Aortic smooth muscle cell (primary cell): ENCODE data around the gene CS. TPM values are rescaled to one million over a fixed set of nuclear protein-coding genes. Genes with fewer than 3 reads are reported as not detected.

Experiments
- total RNA-seq: library from RNA; depleted of rRNA; stranded (reverse); fragments of >200 nt; gene quantifications from 2 replicates; pipeline ENCODE4 v1.2.3, GENCODE V29; 2014

Gene CS
- total RNA-seq = 82.7 and 94.0 TPM in 2 replicates

GRCh38 chr12:56299853-56300643 lies at the start of gene CS:
CS (minus strand) TSS chr12:56300330; CDS start chr12:56300201, 129 bp downstream.

GRCh38 chr12:56338308-56339157 lies 38.4 kb upstream of the CS start, which contains the start of gene IL23A:
IL23A (plus strand) TSS chr12:56338884; CDS start chr12:56339045, 161 bp downstream.

GRCh38 chr12:56333679-56334489 lies 33.8 kb upstream of the CS start, which contains the start of gene PAN2:
PAN2 (minus strand) TSS chr12:56334000; CDS start chr12:56333094, 906 bp downstream.

GRCh38 chr12:56315622-56316473 lies 15.7 kb upstream of the CS start, which contains the start of gene CNPY2:
CNPY2 (minus strand) TSS chr12:56315988; CDS start chr12:56315217, 771 bp downstream.

GRCh38 chr12:56266693-56267442 lies 33.3 kb downstream of the CS start, which contains the start of gene COQ10A:
COQ10A (plus strand) TSS chr12:56266942; CDS start chr12:56267119, 177 bp downstream.

GRCh38 chr12:56258068-56258819 lies 41.9 kb downstream of the CS start, which contains the start of gene ANKRD52:
ANKRD52 (minus strand) TSS chr12:56258384; CDS start chr12:56258269, 115 bp downstream.

GRCh38 chr12:56229916-56230431 lies 70.2 kb downstream of the CS start, which contains the start of gene SLC39A5:
SLC39A5 (plus strand) TSS chr12:56230051; CDS start chr12:56231275, 1,224 bp downstream.

GRCh38 chr12:56224102-56224701 lies 75.9 kb downstream of the CS start, which contains the start of gene NABP2:
NABP2 (plus strand) TSS chr12:56224342; CDS start chr12:56224857, 515 bp downstream.

GRCh38 chr12:56221757-56222530 lies 78.2 kb downstream of the CS start, which contains the start of gene RNF41:
RNF41 (minus strand) TSS chr12:56221922; CDS start chr12:56214047, 7,875 bp downstream.

Other genes with a start within 250 kb of the CS start
- 0.19 and 3.6 TPM in 2 replicates for gene ERBB3, start 220.2 kb downstream of the CS start, total RNA-seq
- 129 and 141 TPM in 2 replicates for gene PA2G4, start 195.8 kb downstream of the CS start, total RNA-seq
- gene RPL41, start 183.7 kb downstream of the CS start, total RNA-seq = 3,729 and 3,955 TPM in 2 replicates
- gene ZC3H10, start 182.1 kb downstream of the CS start, total RNA-seq = 6.8 and 7.9 TPM in 2 replicates
- gene ESYT1, start 172.1 kb downstream of the CS start, total RNA-seq = 209 and 236 TPM in 2 replicates
- gene MYL6B, start 147.7 kb downstream of the CS start, total RNA-seq = 93.8 and 98.2 TPM in 2 replicates
- gene MYL6, start 142.0 kb downstream of the CS start, total RNA-seq = 3,015 and 3,100 TPM in 2 replicates
- 47.4 and 50.4 TPM in 2 replicates for gene SMARCC2, start 110.8 kb downstream of the CS start, total RNA-seq
- gene RNF41, start 78.4 kb downstream of the CS start, total RNA-seq = 109 and 127 TPM in 2 replicates
- 31.9 and 33.2 TPM in 2 replicates for gene NABP2, start 76.0 kb downstream of the CS start, total RNA-seq
- 0.25 TPM in 1 of 2 replicates, not detected in the other for gene SLC39A5, start 70.3 kb downstream of the CS start, total RNA-seq
- 16.8 and 18.5 TPM in 2 replicates for gene ANKRD52, start 41.9 kb downstream of the CS start, total RNA-seq
- gene COQ10A, start 33.4 kb downstream of the CS start, total RNA-seq = 8.6 TPM in 2 replicates
- 78.8 and 85.5 TPM in 2 replicates for gene CNPY2, start 15.7 kb upstream of the CS start, total RNA-seq
- gene PAN2, start 33.7 kb upstream of the CS start, total RNA-seq = 16.9 and 21.1 TPM in 2 replicates
- 0.12 TPM in 1 of 2 replicates, not detected in the other for gene IL23A, start 38.6 kb upstream of the CS start, total RNA-seq
- 172 and 185 TPM in 2 replicates for gene STAT2, start 59.8 kb upstream of the CS start, total RNA-seq
- not detected in 2 replicates for gene APOF, start 62.5 kb upstream of the CS start, total RNA-seq
- gene TIMELESS, start 149.1 kb upstream of the CS start, total RNA-seq = 4.8 and 10.3 TPM in 2 replicates
- gene MIP, start 154.3 kb upstream of the CS start, total RNA-seq = not detected in 2 replicates
- 1.6 TPM in 2 replicates for gene SPRYD4, start 168.2 kb upstream of the CS start, total RNA-seq
- 0.13 TPM in 1 of 2 replicates, not detected in the other for gene GLS2, start 187.8 kb upstream of the CS start, total RNA-seq
- gene RBMS2, start 221.5 kb upstream of the CS start, total RNA-seq = 11.5 and 19.6 TPM in 2 replicates